ENCODE measurements around the gene DIPK1B.

The DIPK1B gene

DNA sequence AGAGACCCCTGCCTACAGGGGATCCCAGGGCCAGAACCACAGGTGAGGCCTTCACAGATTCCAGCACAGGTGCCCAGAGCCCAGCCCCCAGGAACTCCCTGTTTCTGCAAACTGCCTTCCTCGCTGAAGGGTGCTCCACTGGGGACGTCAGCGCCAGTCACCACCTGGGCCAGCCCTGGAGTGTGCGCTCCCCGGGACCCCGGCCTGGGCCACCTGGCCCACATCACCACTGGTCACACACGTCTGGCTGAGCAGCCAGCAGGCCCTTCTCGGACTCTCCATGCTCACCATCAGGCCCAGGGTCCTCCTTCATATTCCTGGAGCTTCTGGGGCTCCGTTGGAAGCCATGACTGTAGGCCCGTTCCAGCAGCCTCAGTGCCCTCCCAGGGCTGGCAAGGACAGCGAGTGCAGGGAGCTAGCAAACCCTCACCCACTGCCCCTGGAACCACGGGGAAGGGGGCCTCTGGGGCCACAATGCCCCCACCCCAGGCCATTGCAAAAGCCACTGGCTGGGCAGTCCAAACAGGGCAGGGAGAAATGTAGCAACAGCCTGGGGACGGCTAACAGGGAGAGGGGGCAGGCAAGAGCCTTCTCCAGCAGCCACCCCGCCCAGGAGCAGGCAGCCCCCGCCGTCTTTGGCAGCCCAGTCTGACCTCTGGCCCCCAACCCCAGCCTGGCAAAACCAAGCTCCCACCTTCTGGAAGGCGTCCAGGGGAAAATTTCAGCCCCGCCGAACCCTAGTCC lies 26.4 kb upstream of the DIPK1B start:
- peak overlapping the region; percentile 83; the same call in 1 of the 2 replicates for H3K27ac ChIP-seq
- TF ChIP-seq, protein P1, sequence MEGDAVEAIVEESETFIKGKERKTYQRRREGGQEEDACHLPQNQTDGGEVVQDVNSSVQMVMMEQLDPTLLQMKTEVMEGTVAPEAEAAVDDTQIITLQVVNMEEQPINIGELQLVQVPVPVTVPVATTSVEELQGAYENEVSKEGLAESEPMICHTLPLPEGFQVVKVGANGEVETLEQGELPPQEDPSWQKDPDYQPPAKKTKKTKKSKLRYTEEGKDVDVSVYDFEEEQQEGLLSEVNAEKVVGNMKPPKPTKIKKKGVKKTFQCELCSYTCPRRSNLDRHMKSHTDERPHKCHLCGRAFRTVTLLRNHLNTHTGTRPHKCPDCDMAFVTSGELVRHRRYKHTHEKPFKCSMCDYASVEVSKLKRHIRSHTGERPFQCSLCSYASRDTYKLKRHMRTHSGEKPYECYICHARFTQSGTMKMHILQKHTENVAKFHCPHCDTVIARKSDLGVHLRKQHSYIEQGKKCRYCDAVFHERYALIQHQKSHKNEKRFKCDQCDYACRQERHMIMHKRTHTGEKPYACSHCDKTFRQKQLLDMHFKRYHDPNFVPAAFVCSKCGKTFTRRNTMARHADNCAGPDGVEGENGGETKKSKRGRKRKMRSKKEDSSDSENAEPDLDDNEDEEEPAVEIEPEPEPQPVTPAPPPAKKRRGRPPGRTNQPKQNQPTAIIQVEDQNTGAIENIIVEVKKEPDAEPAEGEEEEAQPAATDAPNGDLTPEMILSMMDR (conservative IDR thresholded peaks at IDR 0.05): no peak

GRCh38 chr9:136686534-136686793 lies 25.9 kb upstream of the DIPK1B start:
- peak overlapping the region; percentile 83 for H3K27ac ChIP-seq
- TF ChIP-seq, protein P1 (conservative IDR thresholded peaks at IDR 0.05): no peak

DNA sequence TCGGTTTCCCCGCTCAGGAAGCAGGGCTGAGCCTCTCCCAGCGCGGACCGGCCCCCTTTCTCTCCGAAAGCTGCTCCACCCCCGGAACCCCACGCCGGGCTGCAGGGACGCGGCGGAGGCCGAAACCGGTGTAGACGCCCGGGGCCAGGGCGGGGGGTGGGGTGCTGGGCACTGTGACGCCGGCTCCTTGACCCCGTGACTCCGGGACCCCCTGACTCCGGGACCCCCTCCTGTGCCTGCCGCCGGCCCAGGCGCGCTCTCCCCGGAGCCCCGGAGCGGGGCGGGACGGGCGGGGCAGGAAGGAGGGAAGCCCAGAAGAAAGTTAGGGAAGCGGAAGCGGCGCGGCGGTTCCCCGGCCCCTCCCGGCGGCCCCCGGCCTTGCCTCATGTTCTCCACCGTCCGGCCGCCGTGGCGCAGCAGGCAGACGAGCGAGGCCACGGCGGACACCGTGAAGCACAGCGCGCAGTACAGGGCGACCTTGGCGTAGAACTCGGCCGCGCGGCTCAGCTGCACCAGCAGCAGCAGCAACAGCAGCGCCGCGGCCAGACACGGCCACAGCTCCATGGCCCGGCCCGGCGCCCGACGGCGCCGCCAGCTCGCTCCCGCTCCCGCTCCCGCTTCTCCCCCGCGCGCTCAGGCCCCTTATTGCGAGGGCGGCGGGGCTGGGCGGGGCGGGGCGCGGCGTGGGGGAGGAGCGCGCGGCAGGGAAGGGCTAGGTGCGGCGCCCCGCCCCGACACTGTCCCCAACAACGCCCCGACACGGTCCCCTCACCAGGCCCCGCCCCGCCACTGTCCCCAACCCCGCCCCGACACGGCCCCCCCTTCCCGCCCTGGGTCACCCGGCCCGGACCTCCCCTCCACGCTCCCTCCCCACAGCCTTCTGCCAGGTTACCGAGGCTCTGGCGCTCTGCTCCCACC lies 25.3 kb upstream of the DIPK1B start, which contains the start of gene AGPAT2:
TSS of gene AGPAT2 (minus strand) at position 664 of the 918 bp plus-strand sequence. CDS start at position 564, 100 bp downstream.
- TF ChIP-seq, protein P1 (conservative IDR thresholded peaks at IDR 0.05): no peak
- peak within 1 kb of the TSS; percentile 83 for H3K27ac ChIP-seq

DNA sequence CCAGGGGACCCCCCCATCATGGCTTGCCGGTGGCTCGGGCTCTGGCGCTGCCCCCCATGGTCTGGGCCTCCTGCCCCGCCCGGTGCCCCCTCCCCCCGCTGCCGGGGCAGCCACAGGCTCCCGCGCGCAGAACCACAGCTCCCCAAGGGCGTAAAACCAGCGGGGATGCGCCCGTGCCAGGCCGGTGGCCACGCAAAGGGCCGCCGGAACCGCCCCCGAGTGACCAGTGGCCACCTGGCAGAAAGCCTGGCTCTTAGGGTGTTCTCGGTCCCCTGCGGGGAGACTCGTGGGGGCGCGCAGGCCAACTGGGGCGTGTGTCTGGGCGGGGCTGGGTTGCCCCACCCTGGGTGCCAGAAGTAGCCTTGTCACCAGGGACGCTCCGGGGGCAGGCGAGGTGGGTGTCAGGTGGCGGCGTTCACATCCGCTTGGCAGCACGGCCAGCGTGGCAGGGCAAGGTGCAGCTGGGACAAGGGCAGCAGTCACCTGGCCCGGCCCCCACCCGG lies 24.6 kb upstream of the DIPK1B start:
- TF ChIP-seq, protein P1 (conservative IDR thresholded peaks at IDR 0.05): no peak
- H3K27ac ChIP-seq: peak overlapping the region; percentile 83; the same call in 1 of the 2 replicates

- TF ChIP-seq, protein P1 (conservative IDR thresholded peaks at IDR 0.05): no peak
- peak overlapping the region; percentile 83; the same call in 1 of the 2 replicates for H3K27ac ChIP-seq
Measured at GRCh38 chr9:136688274-136689107, 23.9 kb upstream of the DIPK1B start.

DNA sequence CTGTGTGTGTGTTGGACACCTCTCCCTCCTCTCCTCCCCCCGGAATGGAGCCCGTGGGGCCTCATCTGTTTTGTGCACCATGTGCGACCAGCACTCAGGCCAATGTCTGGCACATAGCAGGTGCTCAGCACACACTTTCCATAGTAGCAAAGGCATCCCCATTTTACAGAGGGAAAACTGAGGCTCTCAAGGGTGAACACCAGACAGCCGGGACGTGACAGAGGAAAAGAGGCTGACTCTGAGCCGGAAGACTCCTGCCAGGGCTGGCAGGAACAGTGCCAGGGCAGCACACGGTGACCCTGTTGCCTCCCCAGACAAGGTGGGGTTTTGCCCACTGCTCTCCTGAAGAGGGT lies 23.3 kb upstream of the DIPK1B start:
- TF ChIP-seq, protein P1 (conservative IDR thresholded peaks at IDR 0.05): no peak
- no peak overlapping the region; the same call in 1 of the 2 replicates for H3K27ac ChIP-seq
